ENCODE data around the gene VAT1. TPM values are rescaled to one million over a fixed set of nuclear protein-coding genes. Genes with fewer than 3 reads are reported as not detected.

The VAT1 gene
- total RNA-seq, 4 donors from 2014 or later: 209 to 329 (median 254) TPM

- TF ChIP-seq POLR2A (IDR thresholded peaks at IDR 0.05) (no peak), CTCF (IDR thresholded peaks at IDR 0.05) (no peak)
- intact Hi-C loops (cut with DNase I; ENCODE audit: low total_unique reads): loop anchor here (10.0 kb wide), 1 partner anchor 289 kb away; no protein-coding TSS in a partner anchor
- no peak for DNase-seq (ENCODE audit: low spot score in 2 of 2)
- H3K4me3 ChIP-seq (ENCODE audit: low read depth, poor library complexity, severe bottlenecking): no peak overlapping the region
- 62 to 64% methylated on average over 16 of the region's 16 CpGs for WGBS, 2 donors
Observed at GRCh38 chr17:43025766-43026537, 3.8 kb upstream of the VAT1 start.

- intact Hi-C loops (cut with DNase I; ENCODE audit: low total_unique reads): loop anchor here (10.0 kb wide), 1 partner anchor 290 kb away; no protein-coding TSS in a partner anchor
- no peak for DNase-seq (ENCODE audit: low spot score in 2 of 2)
- no peak overlapping the region for H3K4me3 ChIP-seq (ENCODE audit: low read depth, poor library complexity, severe bottlenecking)
- TF ChIP-seq POLR2A (IDR thresholded peaks at IDR 0.05) (no peak), CTCF (IDR thresholded peaks at IDR 0.05) (no peak)
- 13 to 20% methylated on average over 10 to 19 of the region's 27 CpGs for WGBS, 2 donors
Observed at GRCh38 chr17:43025290-43025657, 3.1 kb upstream of the VAT1 start.

- peak; percentile 89 to 97 for DNase-seq (ENCODE audit: low spot score in 2 of 2)
- intact Hi-C loops (cut with DNase I; ENCODE audit: low total_unique reads): loop anchor here (10.0 kb wide), 1 partner anchor 290 kb away; no protein-coding TSS in a partner anchor
- H3K4me3 ChIP-seq (ENCODE audit: low read depth, poor library complexity, severe bottlenecking): peak within 1 kb of the TSS; percentile 27
- peak in 1 of 3 donors; percentile 51 for TF ChIP-seq CTCF (IDR thresholded peaks at IDR 0.05)
- no peak for TF ChIP-seq POLR2A (IDR thresholded peaks at IDR 0.05)
- WGBS, 2 donors: 0 to 1% methylated on average over 37 to 38 of the region's 61 CpGs
Observed at GRCh38 chr17:43024407-43025289, 2.5 kb upstream of the VAT1 start, which contains the start of gene RND2. RND2 (plus strand) TSS chr17:43025231; CDS start chr17:43025348, 117 bp downstream.

GRCh38 chr17:43020789-43021740 is 1.1 kb downstream of the VAT1 start:
- H3K4me3 ChIP-seq (ENCODE audit: low read depth, poor library complexity, severe bottlenecking): peak overlapping the region; percentile 99
- DNase-seq (ENCODE audit: low spot score in 2 of 2): peak; percentile 87 to 97
- no peak for TF ChIP-seq POLR2A (IDR thresholded peaks at IDR 0.05)
- no peak for TF ChIP-seq CTCF (IDR thresholded peaks at IDR 0.05)
- intact Hi-C loops (cut with DNase I; ENCODE audit: low total_unique reads): loop anchor here (10.0 kb wide), 1 partner anchor 294 kb away; no protein-coding TSS in a partner anchor
- WGBS, 2 donors: 21 to 26% methylated on average over 29 to 36 of the region's 40 CpGs

Data from lower leg skin (tissue), 4 donors.